ENCODE data around the gene SUN1. TPM values are rescaled to one million over a fixed set of nuclear protein-coding genes. Genes with fewer than 3 reads are reported as not detected.

The SUN1 gene
- total and polyA plus RNA-seq, 10 of the 15 experiments (the other 5 are each of a cell fraction or from before 2014, with no cell fraction given): 27.8 to 107 (median 65.8) TPM

DNA sequence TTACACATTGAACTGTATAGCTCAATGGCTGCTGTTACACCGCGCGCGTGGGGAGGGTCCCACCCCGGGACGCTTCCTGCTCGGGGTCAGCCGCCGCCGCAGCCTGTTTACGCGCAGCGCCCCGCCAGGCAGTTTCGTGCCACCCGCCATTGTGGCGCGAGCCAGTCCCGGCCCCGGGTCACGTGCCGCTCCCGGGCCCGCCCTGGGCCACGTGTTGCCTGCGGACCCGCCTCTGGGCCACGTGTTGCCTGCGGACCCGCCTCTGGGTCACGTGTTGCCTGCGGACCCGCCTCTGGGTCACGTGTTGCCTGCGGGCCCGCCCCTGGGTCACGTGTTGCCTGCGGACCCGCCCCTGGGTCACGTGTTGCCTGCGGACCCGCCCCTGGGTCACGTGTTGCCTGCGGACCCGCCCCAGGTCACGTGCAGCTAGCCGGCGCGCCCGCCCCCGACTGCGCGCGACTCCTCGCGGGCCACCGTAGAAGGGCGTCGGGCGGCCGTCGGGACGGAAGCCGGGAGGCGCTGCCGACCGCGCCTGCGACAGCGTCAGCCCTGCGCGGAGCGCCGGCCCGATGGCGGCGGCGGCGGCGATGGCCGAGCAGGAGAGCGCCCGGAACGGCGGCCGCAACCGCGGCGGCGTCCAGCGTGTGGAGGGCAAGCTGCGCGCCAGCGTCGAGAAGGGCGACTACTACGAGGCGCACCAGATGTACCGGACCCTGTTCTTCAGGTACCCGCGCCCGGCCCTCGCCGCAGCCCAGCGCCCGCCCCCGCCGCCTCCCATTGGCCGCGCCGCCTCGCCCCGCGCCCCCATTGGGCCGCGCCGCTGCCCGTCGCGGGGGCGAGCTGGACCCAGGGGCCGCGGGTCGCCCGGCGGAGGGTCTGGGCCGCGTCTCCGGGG, 44.0 kb downstream of the SUN1 start, which contains the start of gene GET4 (continued):
- no peak for TF ChIP-seq HDAC6 (IDR thresholded peaks at IDR 0.05; ENCODE audit: unreplicated experiment)
- TF ChIP-seq ASH2L (IDR thresholded peaks at IDR 0.05; ENCODE audit: borderline replicate concordance, low read depth): no peak
- peak; percentile 88 for TF ChIP-seq CREM (IDR thresholded peaks at IDR 0.05; ENCODE audit: low read depth)
- TF ChIP-seq, protein P1, sequence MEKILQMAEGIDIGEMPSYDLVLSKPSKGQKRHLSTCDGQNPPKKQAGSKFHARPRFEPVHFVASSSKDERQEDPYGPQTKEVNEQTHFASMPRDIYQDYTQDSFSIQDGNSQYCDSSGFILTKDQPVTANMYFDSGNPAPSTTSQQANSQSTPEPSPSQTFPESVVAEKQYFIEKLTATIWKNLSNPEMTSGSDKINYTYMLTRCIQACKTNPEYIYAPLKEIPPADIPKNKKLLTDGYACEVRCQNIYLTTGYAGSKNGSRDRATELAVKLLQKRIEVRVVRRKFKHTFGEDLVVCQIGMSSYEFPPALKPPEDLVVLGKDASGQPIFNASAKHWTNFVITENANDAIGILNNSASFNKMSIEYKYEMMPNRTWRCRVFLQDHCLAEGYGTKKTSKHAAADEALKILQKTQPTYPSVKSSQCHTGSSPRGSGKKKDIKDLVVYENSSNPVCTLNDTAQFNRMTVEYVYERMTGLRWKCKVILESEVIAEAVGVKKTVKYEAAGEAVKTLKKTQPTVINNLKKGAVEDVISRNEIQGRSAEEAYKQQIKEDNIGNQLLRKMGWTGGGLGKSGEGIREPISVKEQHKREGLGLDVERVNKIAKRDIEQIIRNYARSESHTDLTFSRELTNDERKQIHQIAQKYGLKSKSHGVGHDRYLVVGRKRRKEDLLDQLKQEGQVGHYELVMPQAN (conservative IDR thresholded peaks at IDR 0.05): peak; percentile 87
- TF ChIP-seq, protein P2, sequence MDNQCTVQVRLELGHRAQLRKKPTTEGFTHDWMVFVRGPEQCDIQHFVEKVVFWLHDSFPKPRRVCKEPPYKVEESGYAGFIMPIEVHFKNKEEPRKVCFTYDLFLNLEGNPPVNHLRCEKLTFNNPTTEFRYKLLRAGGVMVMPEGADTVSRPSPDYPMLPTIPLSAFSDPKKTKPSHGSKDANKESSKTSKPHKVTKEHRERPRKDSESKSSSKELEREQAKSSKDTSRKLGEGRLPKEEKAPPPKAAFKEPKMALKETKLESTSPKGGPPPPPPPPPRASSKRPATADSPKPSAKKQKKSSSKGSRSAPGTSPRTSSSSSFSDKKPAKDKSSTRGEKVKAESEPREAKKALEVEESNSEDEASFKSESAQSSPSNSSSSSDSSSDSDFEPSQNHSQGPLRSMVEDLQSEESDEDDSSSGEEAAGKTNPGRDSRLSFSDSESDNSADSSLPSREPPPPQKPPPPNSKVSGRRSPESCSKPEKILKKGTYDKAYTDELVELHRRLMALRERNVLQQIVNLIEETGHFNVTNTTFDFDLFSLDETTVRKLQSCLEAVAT (IDR thresholded peaks at IDR 0.05): peak; percentile 6; the same call in 1 of the 2 replicates
- TF ChIP-seq NRF1 (conservative IDR thresholded peaks at IDR 0.05; ENCODE audit: low read depth, low read length): no peak
- TF ChIP-seq POLR2AphosphoS5 (IDR thresholded peaks at IDR 0.05; ENCODE audit: low read length): peak; percentile 84
- TF ChIP-seq RELA (IDR thresholded peaks at IDR 0.05; ENCODE audit: borderline replicate concordance, partially characterized antibody): peak; percentile 97
- peak; percentile 51 for TF ChIP-seq RUNX3 (IDR thresholded peaks at IDR 0.05; ENCODE audit: low read length)
- TF ChIP-seq E2F4 (IDR thresholded peaks at IDR 0.05; ENCODE audit: low read depth, low read length): no peak
- TF ChIP-seq MXI1 (IDR thresholded peaks at IDR 0.05; ENCODE audit: low read depth, low read length): peak; percentile 74
- peak; percentile 97 for TF ChIP-seq NFYB (IDR thresholded peaks at IDR 0.05; ENCODE audit: insufficient read depth, low read depth, low read length)
- TF ChIP-seq IKZF1 (conservative IDR thresholded peaks at IDR 0.05): peak; percentile 97
- TF ChIP-seq LARP7 (IDR thresholded peaks at IDR 0.05): peak; percentile 97
- TF ChIP-seq USF1 (IDR thresholded peaks at IDR 0.05; ENCODE audit: borderline replicate concordance, extremely low read length, insufficient read depth, low read depth, low read length): peak; percentile 100
- peak; percentile 38 for TF ChIP-seq NR2C1 (IDR thresholded peaks at IDR 0.05)
- peak; percentile 69; the same call in 1 of the 2 replicates for TF ChIP-seq NFXL1 (IDR thresholded peaks at IDR 0.05; ENCODE audit: borderline replicate concordance)
- peak; percentile 92 for TF ChIP-seq POLR2A (IDR thresholded peaks at IDR 0.05; ENCODE audit: low read depth, low read length)
- TF ChIP-seq, protein P3, sequence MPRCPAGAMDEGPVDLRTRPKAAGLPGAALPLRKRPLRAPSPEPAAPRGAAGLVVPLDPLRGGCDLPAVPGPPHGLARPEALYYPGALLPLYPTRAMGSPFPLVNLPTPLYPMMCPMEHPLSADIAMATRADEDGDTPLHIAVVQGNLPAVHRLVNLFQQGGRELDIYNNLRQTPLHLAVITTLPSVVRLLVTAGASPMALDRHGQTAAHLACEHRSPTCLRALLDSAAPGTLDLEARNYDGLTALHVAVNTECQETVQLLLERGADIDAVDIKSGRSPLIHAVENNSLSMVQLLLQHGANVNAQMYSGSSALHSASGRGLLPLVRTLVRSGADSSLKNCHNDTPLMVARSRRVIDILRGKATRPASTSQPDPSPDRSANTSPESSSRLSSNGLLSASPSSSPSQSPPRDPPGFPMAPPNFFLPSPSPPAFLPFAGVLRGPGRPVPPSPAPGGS (IDR thresholded peaks at IDR 0.05; ENCODE audit: borderline replicate concordance, insufficient read depth, low read depth, low read length, poor library complexity, severe bottlenecking): peak; percentile 74
- TF ChIP-seq SP1 (IDR thresholded peaks at IDR 0.05; ENCODE audit: low read depth, low read length): peak; percentile 81
- TF ChIP-seq, protein P4, sequence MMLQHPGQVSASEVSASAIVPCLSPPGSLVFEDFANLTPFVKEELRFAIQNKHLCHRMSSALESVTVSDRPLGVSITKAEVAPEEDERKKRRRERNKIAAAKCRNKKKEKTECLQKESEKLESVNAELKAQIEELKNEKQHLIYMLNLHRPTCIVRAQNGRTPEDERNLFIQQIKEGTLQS (IDR thresholded peaks at IDR 0.05; ENCODE audit: borderline replicate concordance, extremely low read depth, low read depth, low read length): peak; percentile 100
- TF ChIP-seq YY1 (IDR thresholded peaks at IDR 0.05; ENCODE audit: low read depth, low read length): peak; percentile 92
- TF ChIP-seq NFIC (IDR thresholded peaks at IDR 0.05; ENCODE audit: low read depth, low read length): peak; percentile 99
